Endodermal cell (in vitro differentiated cells): ENCODE results near the gene TBC1D19. TPM values are rescaled to one million over a fixed set of nuclear protein-coding genes. Genes with fewer than 3 reads are reported as not detected.

Source experiments
- DNase-seq: peaks from one replicate; pipeline ENCODE4 v3.0.0-alpha.2; 2017
- H3K27ac ChIP-seq: 2 replicates; pipeline ENCODE4 v1.5.1; 2013; ENCODE audit warnings: mild to moderate bottlenecking, low read depth, low read length, moderate library complexity
- H3K27me3 ChIP-seq: 2 replicates; pipeline ENCODE4 v1.6.1; 2013; ENCODE audit warnings: mild to moderate bottlenecking, low read length, moderate library complexity; ENCODE audit not compliant: insufficient read depth, control insufficient read depth, poor library complexity, severe bottlenecking
- H3K36me3 ChIP-seq: 2 replicates; pipeline ENCODE4 v1.7.0; 2013; ENCODE audit warnings: mild to moderate bottlenecking, low read length, moderate library complexity; ENCODE audit not compliant: control insufficient read depth, insufficient read depth
- H3K4me1 ChIP-seq: one replicate; pipeline ENCODE4 v1.7.0; 2013; ENCODE audit warnings: low read length; ENCODE audit not compliant: control insufficient read depth, insufficient read depth
- H3K4me3 ChIP-seq: 2 replicates; pipeline ENCODE4 v1.5.1; 2013; ENCODE audit warnings: mild to moderate bottlenecking, low read length, moderate library complexity
- H3K9ac ChIP-seq: 2 replicates; pipeline ENCODE4 v1.6.1; 2013; ENCODE audit warnings: mild to moderate bottlenecking, low read length, moderate library complexity; ENCODE audit not compliant: poor library complexity, severe bottlenecking; ENCODE audit errors: extremely low read depth
- H3K9me3 ChIP-seq: 2 replicates; pipeline ENCODE4 v1.6.1; 2013; ENCODE audit warnings: mild to moderate bottlenecking, low read length, moderate library complexity; ENCODE audit not compliant: control insufficient read depth
- H3K27ac Mint-ChIP-seq: 2 replicates; pipeline ENCODE4 v1.8.0; 2020; ENCODE audit warnings: mixed read lengths
- H3K27me3 Mint-ChIP-seq: 2 replicates; pipeline ENCODE4 v1.8.0; 2021; ENCODE audit warnings: mild to moderate bottlenecking, mixed read lengths; ENCODE audit not compliant: insufficient read depth
- H3K36me3 Mint-ChIP-seq: 2 replicates; pipeline ENCODE4 v1.8.0; 2020; ENCODE audit warnings: low read depth, mixed read lengths
- H3K4me1 Mint-ChIP-seq: 2 replicates; pipeline ENCODE4 v1.8.0; 2020; ENCODE audit warnings: mixed read lengths
- H3K4me3 Mint-ChIP-seq: 2 replicates; pipeline ENCODE4 v1.8.0; 2020; ENCODE audit warnings: mild to moderate bottlenecking, moderate library complexity, mixed read lengths
- H3K9me3 Mint-ChIP-seq: 2 replicates; pipeline ENCODE4 v1.8.0; 2020; ENCODE audit warnings: mild to moderate bottlenecking, mixed read lengths
- CTCF ChIP-seq: fragments of 200-600 bp; sonication (generic); conservative IDR thresholded peaks from 2 replicates; pipeline ENCODE4 v1.5.0; 2021; ENCODE audit warnings: antibody characterized with exemption, mild to moderate bottlenecking
- WGBS, 2 experiments: methylation state at CpG; one replicate each; pipeline versions ENCODE4 v1.1.5 to v1.1.7; 2013; ENCODE audit warnings: missing lambda C conversion rate in 2 of 2, mixed read lengths in 1 of 2; ENCODE audit not compliant: insufficient coverage in 1 of 2, insufficient read length in 1 of 2; 5-methylcytosine and 5-hydroxymethylcytosine counted together
- total RNA-seq, 2 donors: library from RNA; stranded (reverse); fragmentation: NEBNext Ultra II Directional in 1 of 2; extraction: Animal tissue kit (Norgen Biotek cat#: 25700) in 1 of 2; gene quantifications; 2 replicates in 1 of 2; 3 replicates in 1 of 2; pipeline ENCODE4 v1.2.1, GENCODE V29; 2021

The TBC1D19 gene
- total RNA-seq, 2 donors from 2014 or later = 7.0 to 9.9 TPM

DNA sequence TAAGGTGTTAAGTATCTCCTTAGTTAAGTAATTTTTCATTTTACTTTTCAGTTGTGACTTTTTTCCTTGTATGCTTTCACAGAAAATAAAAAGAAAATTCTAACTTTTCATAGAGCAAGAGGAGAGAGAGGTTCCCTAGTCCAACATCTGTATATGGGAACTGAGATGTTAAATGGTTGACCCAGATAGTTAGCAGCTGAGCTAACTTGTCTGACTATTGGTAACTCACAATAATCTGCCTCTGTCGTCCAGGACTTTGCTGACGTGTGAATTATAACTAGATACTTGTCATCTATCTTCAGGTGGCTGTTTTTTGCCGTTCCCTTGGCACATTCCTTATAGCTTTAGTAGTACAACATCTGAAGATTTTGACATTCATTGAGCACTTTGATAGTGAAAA, 29.9 kb downstream of the TBC1D19 start:
- WGBS, 2 experiments = 92 to 100% methylated on average over 2 to 3 of the region's 3 CpGs
- Histone ChIP-seq H3K9me3 (no peaks in the 10 kb centered on the region), H3K27ac (no peak overlapping the region), H3K4me1 (no peaks in the 10 kb centered on the region), H3K36me3 (no peaks in the 10 kb centered on the region), H3K27me3 (no peaks in the 10 kb centered on the region), H3K9ac (no peak overlapping the region), H3K4me3 (no peak overlapping the region)
- H3K4me3 Mint-ChIP-seq = no peak overlapping the region
- H3K27ac Mint-ChIP-seq = no peak overlapping the region
- H3K9me3 Mint-ChIP-seq = no peaks in the 10 kb centered on the region
- DNase-seq = no peak
- H3K4me1 Mint-ChIP-seq = peaks cover 8% of the 10 kb centered on the region
- H3K27me3 Mint-ChIP-seq = no peaks in the 10 kb centered on the region
- H3K36me3 Mint-ChIP-seq = no peaks in the 10 kb centered on the region
- TF ChIP-seq CTCF = no peak

DNA sequence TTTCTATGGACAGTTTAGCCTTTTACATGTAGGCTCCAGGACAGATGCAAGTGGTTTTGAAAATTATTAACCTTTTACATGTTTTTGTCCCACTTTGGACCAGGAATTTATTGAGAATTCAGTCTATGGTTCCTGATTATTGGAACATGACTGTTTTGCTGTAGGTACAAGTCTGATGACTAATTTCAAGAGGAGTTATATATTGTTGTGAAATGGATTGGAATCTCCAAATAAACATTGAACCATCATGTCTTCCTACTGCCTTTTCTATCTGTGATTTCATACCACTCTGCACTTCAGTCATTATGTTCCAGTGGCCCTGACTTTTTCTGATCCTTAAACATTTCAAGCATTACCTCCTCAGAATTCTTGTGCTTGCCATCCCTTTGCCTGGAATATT, 35.9 kb downstream of the TBC1D19 start:
- H3K27me3 Mint-ChIP-seq = no peaks in the 10 kb centered on the region
- Histone ChIP-seq H3K4me3 (no peak overlapping the region), H3K9ac (no peak overlapping the region), H3K27ac (no peak overlapping the region), H3K9me3 (no peaks in the 10 kb centered on the region), H3K4me1 (no peaks in the 10 kb centered on the region), H3K36me3 (no peaks in the 10 kb centered on the region), H3K27me3 (no peaks in the 10 kb centered on the region)
- H3K36me3 Mint-ChIP-seq = peaks cover 2% of the 10 kb centered on the region
- DNase-seq = no peak
- H3K4me3 Mint-ChIP-seq = no peak overlapping the region
- H3K27ac Mint-ChIP-seq = no peak overlapping the region
- H3K9me3 Mint-ChIP-seq = peaks cover 2% of the 10 kb centered on the region
- TF ChIP-seq CTCF = no peak
- peaks cover 1% of the 10 kb centered on the region for H3K4me1 Mint-ChIP-seq

- H3K27me3 Mint-ChIP-seq = no peaks in the 10 kb centered on the region
- H3K36me3 Mint-ChIP-seq = peaks cover 2% of the 10 kb centered on the region
- no peak for DNase-seq
- no peak overlapping the region for H3K9ac ChIP-seq
- peaks cover 3% of the 10 kb centered on the region for H3K9me3 Mint-ChIP-seq
- WGBS, 2 experiments = 98% methylated on average over 3 of the region's 3 CpGs; no CpG with 5 or more reads in 1 of the 2 experiments
- no peak overlapping the region for H3K27ac ChIP-seq
- no peak overlapping the region for H3K4me3 ChIP-seq
- H3K4me1 Mint-ChIP-seq = peaks cover 1% of the 10 kb centered on the region
- H3K4me3 Mint-ChIP-seq = no peak overlapping the region
- no peaks in the 10 kb centered on the region for H3K4me1 ChIP-seq
- H3K36me3 ChIP-seq = no peaks in the 10 kb centered on the region
- no peaks in the 10 kb centered on the region for H3K9me3 ChIP-seq
- H3K27me3 ChIP-seq = no peaks in the 10 kb centered on the region
- no peak for TF ChIP-seq CTCF
- H3K27ac Mint-ChIP-seq = no peak overlapping the region
These were observed 37.5 kb downstream of the TBC1D19 start for GRCh38 chr4:26621366-26621765.
